CD4-positive, alpha-beta T cell treated with Interleukin-15 for 1 hour (primary cell): ENCODE measurements around the gene DNMT1.

Source experiments
- DNase-seq: peaks from one replicate; pipeline ENCODE4 v3.0.0-alpha.2; 2020

DNMT1 gene

DNA sequence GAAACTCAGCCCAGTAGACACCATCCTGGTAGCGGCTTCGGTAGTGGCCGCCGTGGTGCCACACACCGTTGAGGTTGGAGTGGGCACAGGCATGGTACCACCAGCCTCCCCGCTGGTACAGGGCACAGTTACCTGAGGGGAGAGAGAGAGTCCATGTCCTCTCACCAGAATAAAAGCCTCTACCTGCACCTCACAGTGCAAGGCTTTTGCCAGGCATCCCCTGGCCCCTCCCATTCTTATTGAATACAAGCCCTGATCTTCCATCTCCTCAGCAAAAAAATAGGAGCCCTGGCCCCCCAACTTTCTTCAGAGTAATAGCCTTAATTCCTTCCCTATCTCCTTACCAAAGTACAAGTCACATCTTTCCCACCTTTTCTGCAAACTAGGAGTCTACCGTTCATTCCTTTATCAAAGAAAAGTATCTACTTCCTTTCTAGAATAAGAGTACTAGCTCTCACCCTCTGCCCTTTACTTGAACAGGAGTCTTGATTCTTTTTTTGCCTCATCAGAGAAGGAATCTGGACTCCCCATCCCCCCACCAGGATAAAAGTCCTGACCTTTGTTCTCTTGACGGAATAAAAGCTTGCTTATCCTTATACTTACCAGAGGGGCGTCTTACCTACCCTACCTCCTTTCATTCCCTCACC, 102.0 kb downstream of the DNMT1 start:
- no peak for DNase-seq

DNA sequence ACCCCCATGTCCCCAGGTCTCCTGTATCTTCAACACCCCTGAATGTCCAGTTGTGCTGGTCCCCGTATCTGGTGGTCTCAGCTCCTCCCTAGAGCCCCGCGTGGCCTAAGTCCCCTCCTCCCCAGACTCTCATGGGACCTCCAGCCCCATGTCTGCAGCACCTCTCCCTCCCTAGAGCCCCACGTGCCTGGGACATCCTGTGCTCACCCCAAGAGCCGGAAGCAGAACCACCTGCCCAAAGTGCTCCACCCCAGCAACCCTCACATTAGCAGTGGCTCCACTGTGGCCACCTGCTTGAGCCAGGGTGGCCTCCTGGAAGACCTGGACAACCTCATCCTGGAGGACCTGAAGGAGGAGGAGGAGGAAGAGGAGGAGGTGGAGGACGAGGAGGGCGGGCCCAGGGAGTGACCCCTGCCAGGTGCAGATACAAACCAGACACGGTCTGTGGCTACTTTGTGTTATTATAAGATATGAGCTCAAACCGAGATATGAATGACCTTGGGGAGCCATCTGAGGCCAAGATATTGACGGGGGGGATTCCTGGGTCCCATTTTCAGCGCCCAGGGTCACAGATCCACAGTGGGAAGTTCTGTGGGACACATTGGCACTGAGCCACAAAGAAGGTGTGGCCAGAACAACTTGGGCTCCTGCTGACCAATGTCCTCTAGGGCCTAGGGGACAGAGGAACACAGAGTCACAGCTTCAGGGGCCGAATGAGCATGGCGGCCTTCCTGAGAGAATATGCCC, 102.7 kb downstream of the DNMT1 start:
- no peak for DNase-seq

DNA sequence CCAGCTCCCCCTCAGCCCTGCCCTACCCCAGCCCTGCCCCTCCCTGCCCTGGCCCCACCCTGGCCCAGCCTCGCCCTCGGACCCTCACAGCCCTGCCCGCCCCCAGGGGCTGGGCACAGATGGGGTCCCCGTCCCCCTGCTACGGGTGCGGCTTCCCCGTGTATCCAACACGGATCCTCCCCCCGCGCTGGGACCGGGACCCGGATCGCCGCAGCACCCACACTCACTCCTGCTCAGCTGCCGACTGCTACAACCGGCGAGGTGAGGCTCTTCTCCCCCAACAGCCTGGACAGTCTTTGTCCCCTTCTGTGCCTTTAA, 103.4 kb downstream of the DNMT1 start:
- no peak for DNase-seq

DNA sequence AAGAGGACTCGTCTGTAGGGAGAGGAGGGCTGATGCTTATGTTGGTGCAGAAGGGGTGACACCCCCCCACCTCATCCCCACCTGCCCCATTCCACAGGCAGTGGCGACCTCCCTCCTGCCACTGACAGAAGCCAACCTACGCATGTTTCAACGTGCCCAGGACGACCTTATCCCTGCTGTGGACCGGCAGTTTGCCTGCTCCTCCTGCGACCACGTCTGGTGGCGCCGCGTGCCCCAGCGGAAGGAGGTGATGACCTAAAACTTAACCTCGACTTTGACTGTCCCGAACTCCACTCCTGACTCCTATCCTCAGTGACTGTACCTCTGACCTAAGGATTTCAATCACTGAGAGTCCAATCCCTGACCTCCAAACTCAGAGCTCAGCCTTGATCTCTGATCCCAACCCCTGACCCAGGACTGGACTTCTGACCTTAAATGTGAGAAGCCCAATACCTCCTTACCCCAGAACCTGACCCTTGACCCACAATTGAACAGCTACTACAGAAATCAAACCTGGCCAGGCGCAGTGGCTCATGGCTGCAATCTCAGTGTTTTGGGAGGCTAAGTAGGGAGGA, 104.9 kb downstream of the DNMT1 start:
- no peak for DNase-seq

DNA sequence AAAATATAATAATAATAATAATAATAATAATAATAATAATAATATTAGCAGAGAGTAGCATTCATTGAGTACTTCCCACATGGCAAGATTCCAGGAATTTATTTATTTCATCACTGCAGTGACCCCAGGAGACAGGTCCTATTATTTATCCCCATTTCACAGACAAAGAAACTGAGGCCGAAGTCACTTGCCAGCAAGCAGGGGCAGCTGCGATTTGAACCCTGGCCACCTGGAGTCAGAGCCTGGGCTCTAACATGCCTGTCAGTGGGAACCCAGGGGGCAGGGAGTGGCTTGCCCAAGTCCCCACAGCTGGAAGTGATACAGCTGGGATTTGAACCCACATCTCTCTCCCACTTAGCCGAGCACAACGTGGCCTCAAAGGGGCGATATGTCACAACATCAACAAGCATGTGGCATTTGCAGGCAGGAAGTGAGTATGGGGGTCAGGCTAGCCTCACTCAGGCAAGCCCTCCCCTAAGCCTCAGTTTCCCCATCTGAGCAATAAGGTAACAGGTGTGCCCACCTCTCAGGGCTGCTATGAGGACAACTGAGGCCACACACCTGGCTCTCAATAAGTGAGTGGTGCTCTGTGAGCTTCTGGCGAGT, 105.7 kb downstream of the DNMT1 start:
- no peak for DNase-seq

- DNase-seq: no peak
These were observed 107.3 kb downstream of the DNMT1 start for GRCh38 chr19:10087296-10088061.

DNA sequence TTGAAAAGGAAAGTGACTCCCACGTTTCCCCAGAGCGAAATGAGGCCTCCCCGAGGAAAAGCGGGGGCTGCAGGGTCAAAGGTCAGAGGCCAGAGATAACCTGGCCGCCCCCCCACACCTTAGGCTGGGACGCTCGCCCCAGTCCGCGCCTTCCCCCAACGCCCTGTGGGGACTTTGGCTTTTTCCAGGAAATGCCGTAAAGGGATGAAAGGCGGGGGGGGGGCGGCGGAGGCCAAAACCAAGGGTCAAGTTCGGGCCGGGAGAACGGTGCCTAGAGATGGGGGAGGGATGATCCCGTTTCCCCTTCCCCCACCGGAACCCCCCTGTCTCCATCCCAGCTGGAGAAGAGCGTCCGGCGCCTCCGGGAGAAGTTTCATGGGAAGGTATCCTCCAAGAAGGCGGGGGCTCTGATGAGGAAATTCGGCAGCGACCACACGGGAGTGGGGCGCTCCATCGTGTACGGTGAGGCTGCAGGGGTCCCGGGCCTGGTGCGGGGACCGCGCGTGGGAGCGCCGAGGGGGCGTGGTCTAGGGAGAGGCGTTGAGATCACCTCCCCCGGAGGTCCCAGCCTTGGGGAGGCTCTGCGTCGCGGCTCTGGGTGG, 108.1 kb downstream of the DNMT1 start:
- DNase-seq: peak; percentile 35

DNA sequence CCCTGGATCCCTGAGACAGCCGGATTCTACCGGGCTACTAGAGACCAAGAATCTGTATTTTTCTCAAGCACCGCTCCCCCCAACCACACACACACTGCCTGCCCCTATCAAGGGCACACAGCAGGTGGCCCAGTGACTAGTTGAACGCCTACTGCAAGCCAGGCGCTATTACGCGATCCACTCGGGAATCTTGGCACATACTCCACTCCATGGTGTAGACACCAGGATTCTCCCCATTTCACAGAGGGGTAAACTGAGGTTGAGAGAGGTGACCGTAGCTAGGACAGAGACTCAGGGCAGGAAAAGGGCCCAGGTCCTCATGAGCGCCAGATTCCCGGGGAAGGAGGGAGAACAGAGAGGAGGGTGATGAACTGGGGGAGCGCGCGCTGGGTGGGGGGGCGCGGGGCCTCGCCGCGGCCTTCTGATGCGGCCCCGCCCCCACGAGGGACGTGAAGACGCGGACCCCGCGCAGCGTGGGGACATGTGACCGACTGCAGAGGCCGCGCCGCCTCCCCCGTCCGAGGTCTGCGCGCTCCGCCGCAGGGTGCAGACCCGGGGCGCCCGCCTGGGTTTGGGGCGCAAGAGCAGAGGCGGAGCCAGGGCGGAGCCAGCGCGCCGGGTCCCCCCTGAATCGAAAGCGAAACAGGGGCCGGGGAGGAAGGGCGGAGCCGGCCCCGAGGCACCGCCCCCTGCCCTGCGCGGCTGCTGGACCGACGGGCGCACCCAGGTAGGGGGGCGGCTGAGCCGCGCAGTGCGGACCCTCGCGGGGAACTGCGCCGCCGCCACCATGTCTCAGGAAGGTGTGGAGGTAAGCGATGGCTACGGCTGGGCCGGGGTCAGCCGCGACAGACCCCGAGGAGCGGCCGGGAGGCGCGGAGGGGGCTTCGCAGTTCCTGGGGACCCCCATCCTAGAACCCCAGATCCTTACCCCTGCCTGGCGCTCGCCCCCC, 108.8 kb downstream of the DNMT1 start, which contains the start of gene SHFL:
SHFL (plus strand) TSS at position 677 of the 950 bp plus-strand sequence; CDS start at position 788, 111 bp downstream.
- peak; percentile 86 for DNase-seq

DNA sequence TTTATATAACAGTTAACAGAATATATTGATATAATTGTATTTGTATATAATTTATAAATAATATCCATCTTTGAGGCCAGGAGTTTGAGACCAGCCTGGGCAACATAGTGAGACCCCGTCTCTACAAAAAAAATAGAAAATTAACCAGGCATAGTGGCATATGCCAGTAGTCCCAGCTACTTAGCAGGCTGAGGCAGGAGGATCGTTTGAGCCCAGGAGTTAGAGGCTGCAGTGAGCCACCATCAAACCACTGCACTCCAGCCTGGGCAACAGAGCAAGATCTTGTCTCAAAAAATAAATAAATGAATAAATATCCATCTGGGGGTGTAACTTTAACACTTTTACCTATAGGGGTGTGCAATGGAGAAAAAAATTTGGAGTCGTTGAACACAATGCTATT, 110.0 kb downstream of the DNMT1 start:
- no peak for DNase-seq

DNA sequence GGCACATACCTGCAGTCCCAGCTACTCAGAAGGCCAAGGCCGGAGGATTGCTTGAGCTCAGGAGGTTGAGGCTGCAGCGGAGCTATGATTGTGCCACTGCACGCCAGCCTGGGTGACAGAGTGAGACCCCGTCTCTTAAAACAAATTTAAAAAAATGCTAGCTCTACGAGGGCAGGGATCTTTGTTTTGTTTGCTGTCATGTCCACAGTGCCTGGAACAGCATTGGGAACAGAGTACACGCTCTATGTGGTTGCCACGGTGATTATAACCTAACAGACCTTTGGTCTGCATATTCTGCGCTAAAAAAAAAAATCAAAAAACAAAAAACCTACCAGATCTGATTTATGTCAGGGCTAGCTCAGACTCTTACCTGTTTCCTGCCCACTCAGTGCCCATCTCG, 110.8 kb downstream of the DNMT1 start:
- DNase-seq: no peak
